Mammary epithelial cell (primary cell): ENCODE data around the gene MPDU1.

Source experiments
- CTCF ChIP-seq, 2 donors: IDR thresholded peaks in 1 of 2; conservative IDR thresholded peaks in 1 of 2; 2 replicates each; pipeline ENCODE4 v1.5.1; 2011 to 2012; ENCODE audit warnings: inconsistent platforms in 2 of 2, low read length in 2 of 2, mild to moderate bottlenecking in 2 of 2, control low read depth in 1 of 2, low read depth in 1 of 2; ENCODE audit not compliant: insufficient read depth in 1 of 2; ENCODE audit errors: extremely low read depth in 1 of 2
- EZH2 ChIP-seq: IDR thresholded peaks from 2 replicates; pipeline ENCODE4 v1.6.1; 2012; ENCODE audit warnings: low read length, inconsistent platforms, borderline replicate concordance

DNA sequence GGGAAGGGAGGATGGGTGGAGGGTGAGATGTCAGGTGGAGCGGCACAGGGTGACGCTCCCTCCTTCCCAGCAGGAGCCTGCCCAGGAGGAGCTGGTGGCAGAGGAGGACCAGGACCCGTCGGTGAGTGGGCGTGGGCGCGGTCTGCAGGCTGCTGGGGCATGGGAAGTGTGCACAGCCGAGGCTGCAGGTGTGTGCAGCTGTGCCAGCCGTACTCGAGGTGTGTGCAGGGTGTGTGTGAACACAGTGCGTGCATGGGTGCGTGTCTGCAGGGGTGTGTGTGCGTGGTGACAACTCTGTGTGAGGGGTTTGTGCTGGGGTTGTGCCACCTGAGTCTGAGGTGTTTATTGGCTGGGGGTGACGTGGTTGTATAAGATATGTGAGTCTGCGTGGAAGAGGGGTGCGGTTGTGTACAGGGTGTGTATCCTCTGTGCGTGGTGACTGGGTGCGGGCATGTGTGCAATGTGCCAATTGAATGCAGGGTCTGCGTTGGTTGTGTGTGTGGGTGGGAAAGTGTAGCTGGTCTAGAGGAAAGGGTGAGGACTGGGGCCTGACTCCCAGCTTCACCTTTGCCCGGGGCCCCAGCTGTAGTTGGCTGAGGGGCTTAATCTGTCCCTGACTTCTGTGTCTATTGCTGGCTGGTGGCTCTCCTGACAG lies 34.1 kb upstream of the MPDU1 start:
- TF ChIP-seq CTCF (conservative IDR thresholded peaks at IDR 0.05 in 1 of 2, IDR thresholded peaks at IDR 0.05 in 1 of 2; ENCODE audit: extremely low read depth in 1 of 2, insufficient read depth in 1 of 2, low read depth in 1 of 2, low read length in 2 of 2) (no peak), EZH2 (no peak)
